Stomach (tissue), 4 donors: Measurements from ENCODE around the gene SH3YL1.

Source experiments
- CTCF ChIP-seq, 7 experiments: fragments of 450-650 bp in 4 of 7; fragments of 200-600 bp in 3 of 7; sonication (generic) in 3 of 7; IDR thresholded peaks; one replicate each; pipeline ENCODE4 v1.5.1; 2016 to 2019; ENCODE audit warnings: antibody characterized with exemption in 7 of 7, control low read depth in 2 of 7, mild to moderate bottlenecking in 1 of 7
- EP300 ChIP-seq: sonication (generic); formaldehyde crosslinking; IDR thresholded peaks from one replicate; pipeline ENCODE4 v1.6.1; 2017; ENCODE audit warnings: antibody characterized with exemption
- POLR2A ChIP-seq, 4 donors: fragments of 450-650 bp; IDR thresholded peaks; one replicate each; pipeline ENCODE4 v1.6.1; 2016; ENCODE audit warnings: antibody characterized with exemption in 4 of 4, control low read depth in 2 of 4, mild to moderate bottlenecking in 1 of 4, moderate library complexity in 1 of 4
- POLR2AphosphoS5 ChIP-seq, 3 donors: sonication (generic); formaldehyde crosslinking; IDR thresholded peaks; one replicate each; pipeline ENCODE4 v1.6.1; 2016; ENCODE audit warnings: antibody characterized with exemption in 3 of 3

GRCh38 chr2:176917-177316 lies 86.9 kb downstream of the SH3YL1 start:
- TF ChIP-seq POLR2A (IDR thresholded peaks at IDR 0.05) (no peak), CTCF (IDR thresholded peaks at IDR 0.05) (no peak), POLR2AphosphoS5 (IDR thresholded peaks at IDR 0.05) (no peak), EP300 (no peak)
